Measurements from ENCODE around the gene CRYGB.
"Not testable (repeated sequence)": the region's sequence is repeated elsewhere in the genome, so short reads cannot be mapped to it uniquely, and the experiment has no call there.

The CRYGB gene

GRCh38 chr2:208128136-208128535 lies 17.8 kb downstream of the CRYGB start:
- DNase-seq: no peak
- Histone ChIP-seq H3K9ac (ENCODE audit: low read length) (no peak overlapping the region), H3K27me3 (ENCODE audit: insufficient read depth, low read length) (no peaks in the 10 kb centered on the region), H2BK12ac (ENCODE audit: low read length) (peak overlapping the region; percentile 83), H3K23ac (ENCODE audit: low read length) (no peak overlapping the region), H4K8ac (ENCODE audit: low read depth, low read length) (no peak overlapping the region), H3K4me1 (ENCODE audit: control insufficient read depth in 1 of 2, insufficient read depth in 2 of 2, low read length in 2 of 2) (peaks cover 6 to 14% of the 10 kb centered on the region in 2 experiments), H3K79me1 (ENCODE audit: low read length) (peaks cover 9% of the 10 kb centered on the region), H3K79me2 (ENCODE audit: control insufficient read depth, insufficient read depth, low read length, poor library complexity) (peaks cover 2% of the 10 kb centered on the region), H3K4ac (ENCODE audit: low read depth, low read length) (no peak overlapping the region), H2AFZ (ENCODE audit: insufficient read depth, low read length, poor library complexity) (no peak overlapping the region), H3K18ac (ENCODE audit: low read length) (no peak overlapping the region), H2BK5ac (ENCODE audit: low read depth, low read length, poor library complexity) (no peak overlapping the region), H4K91ac (ENCODE audit: low read depth, low read length) (peak overlapping the region; percentile 36), H3K9me3 (ENCODE audit: insufficient read depth, low read depth, low read length) (no peaks in the 10 kb centered on the region), H3K14ac (ENCODE audit: low read length) (no peak overlapping the region), H3K27ac (ENCODE audit: low read depth, low read length) (no peak overlapping the region), H3K36me3 (ENCODE audit: control insufficient read depth in 1 of 2, insufficient read depth in 2 of 2, low read length in 2 of 2) (no peaks in the 10 kb centered on the region), H2AK5ac (ENCODE audit: low read length) (peak overlapping the region; percentile 96), H2BK120ac (ENCODE audit: insufficient read depth, low read length, poor library complexity) (peak overlapping the region; percentile 56), H3K4me3 (ENCODE audit: low read depth, low read length) (no peak overlapping the region), H3K4me2 (ENCODE audit: low read length) (no peak overlapping the region), H4K12ac (ENCODE audit: low read depth, low read length) (no peak overlapping the region)
- WGBS (ENCODE audit: extremely low coverage, insufficient coverage, insufficient read length): no CpG with 5 or more reads among the region's 12 CpGs

GRCh38 chr2:208127090-208127489 lies 18.9 kb downstream of the CRYGB start:
- Histone ChIP-seq H2BK120ac (ENCODE audit: insufficient read depth, low read length, poor library complexity) (no peak overlapping the region), H3K9me3 (ENCODE audit: insufficient read depth, low read depth, low read length) (no peaks in the 10 kb centered on the region), H3K14ac (ENCODE audit: low read length) (no peak overlapping the region), H3K23ac (ENCODE audit: low read length) (no peak overlapping the region), H3K79me2 (ENCODE audit: control insufficient read depth, insufficient read depth, low read length, poor library complexity) (peaks cover 2% of the 10 kb centered on the region), H3K4me1 (ENCODE audit: control insufficient read depth in 1 of 2, insufficient read depth in 2 of 2, low read length in 2 of 2) (peaks cover 6 to 14% of the 10 kb centered on the region in 2 experiments), H3K27ac (ENCODE audit: low read depth, low read length) (no peak overlapping the region), H2AFZ (ENCODE audit: insufficient read depth, low read length, poor library complexity) (no peak overlapping the region), H3K36me3 (ENCODE audit: control insufficient read depth in 1 of 2, insufficient read depth in 2 of 2, low read length in 2 of 2) (no peaks in the 10 kb centered on the region), H4K8ac (ENCODE audit: low read depth, low read length) (no peak overlapping the region), H3K18ac (ENCODE audit: low read length) (no peak overlapping the region), H4K91ac (ENCODE audit: low read depth, low read length) (no peak overlapping the region), H2BK12ac (ENCODE audit: low read length) (no peak overlapping the region), H3K4ac (ENCODE audit: low read depth, low read length) (no peak overlapping the region), H2AK5ac (ENCODE audit: low read length) (no peak overlapping the region), H2BK5ac (ENCODE audit: low read depth, low read length, poor library complexity) (no peak overlapping the region), H4K12ac (ENCODE audit: low read depth, low read length) (no peak overlapping the region), H3K27me3 (ENCODE audit: insufficient read depth, low read length) (no peaks in the 10 kb centered on the region), H3K4me2 (ENCODE audit: low read length) (no peak overlapping the region), H3K9ac (ENCODE audit: low read length) (no peak overlapping the region), H3K79me1 (ENCODE audit: low read length) (peaks cover 9% of the 10 kb centered on the region), H3K4me3 (ENCODE audit: low read depth, low read length) (no peak overlapping the region)
- DNase-seq: no peak
- no CpG with 5 or more reads among the region's 4 CpGs for whole genome bisulfite sequencing (ENCODE audit: extremely low coverage, insufficient coverage, insufficient read length)

- no peaks in the 10 kb centered on the region for H3K9me3 ChIP-seq (ENCODE audit: insufficient read depth, low read depth, low read length)
- H2BK5ac ChIP-seq (ENCODE audit: low read depth, low read length, poor library complexity): no peak overlapping the region
- peaks cover 6 to 7% of the 10 kb centered on the region in 2 experiments for H3K4me1 ChIP-seq (ENCODE audit: control insufficient read depth in 1 of 2, insufficient read depth in 2 of 2, low read length in 2 of 2)
- H4K8ac ChIP-seq (ENCODE audit: low read depth, low read length): no peak overlapping the region
- H3K36me3 ChIP-seq (ENCODE audit: control insufficient read depth in 1 of 2, insufficient read depth in 2 of 2, low read length in 2 of 2): no peaks in the 10 kb centered on the region
- H3K79me2 ChIP-seq (ENCODE audit: control insufficient read depth, insufficient read depth, low read length, poor library complexity): peaks cover 2% of the 10 kb centered on the region
- no peak overlapping the region for H3K4me2 ChIP-seq (ENCODE audit: low read length)
- H2BK12ac ChIP-seq (ENCODE audit: low read length): no peak overlapping the region
- no peak overlapping the region for H3K27ac ChIP-seq (ENCODE audit: low read depth, low read length)
- no peak overlapping the region for H3K14ac ChIP-seq (ENCODE audit: low read length)
- H2AK5ac ChIP-seq (ENCODE audit: low read length): no peak overlapping the region
- no peak overlapping the region for H3K18ac ChIP-seq (ENCODE audit: low read length)
- H2BK120ac ChIP-seq (ENCODE audit: insufficient read depth, low read length, poor library complexity): no peak overlapping the region
- H2AFZ ChIP-seq (ENCODE audit: insufficient read depth, low read length, poor library complexity): no peak overlapping the region
- peaks cover 7% of the 10 kb centered on the region for H3K79me1 ChIP-seq (ENCODE audit: low read length)
- H3K9ac ChIP-seq (ENCODE audit: low read length): no peak overlapping the region
- no CpG with 5 or more reads among the region's 4 CpGs for WGBS (ENCODE audit: extremely low coverage, insufficient coverage, insufficient read length)
- no peak overlapping the region for H3K23ac ChIP-seq (ENCODE audit: low read length)
- DNase-seq: no peak
- no peak overlapping the region for H3K4ac ChIP-seq (ENCODE audit: low read depth, low read length)
- H4K91ac ChIP-seq (ENCODE audit: low read depth, low read length): no peak overlapping the region
- H3K4me3 ChIP-seq (ENCODE audit: low read depth, low read length): no peak overlapping the region
- no peak overlapping the region for H4K12ac ChIP-seq (ENCODE audit: low read depth, low read length)
- no peaks in the 10 kb centered on the region for H3K27me3 ChIP-seq (ENCODE audit: insufficient read depth, low read length)
These were observed 20.7 kb downstream of the CRYGB start for GRCh38 chr2:208125251-208125650.

- not testable (repeated sequence) for H2BK5ac ChIP-seq (ENCODE audit: low read depth, low read length, poor library complexity); H3K4me3 ChIP-seq (ENCODE audit: low read depth, low read length); H3K27ac ChIP-seq (ENCODE audit: low read depth, low read length); H3K23ac ChIP-seq (ENCODE audit: low read length); H3K27me3 ChIP-seq (ENCODE audit: insufficient read depth, low read length); H3K79me1 ChIP-seq (ENCODE audit: low read length); H3K4ac ChIP-seq (ENCODE audit: low read depth, low read length); H2BK120ac ChIP-seq (ENCODE audit: insufficient read depth, low read length, poor library complexity); H4K12ac ChIP-seq (ENCODE audit: low read depth, low read length); H3K4me1 ChIP-seq (ENCODE audit: control insufficient read depth in 1 of 2, insufficient read depth in 2 of 2, low read length in 2 of 2); H3K14ac ChIP-seq (ENCODE audit: low read length); H2AK5ac ChIP-seq (ENCODE audit: low read length); H3K9me3 ChIP-seq (ENCODE audit: insufficient read depth, low read depth, low read length); H3K36me3 ChIP-seq (ENCODE audit: control insufficient read depth in 1 of 2, insufficient read depth in 2 of 2, low read length in 2 of 2); DNase-seq; H3K18ac ChIP-seq (ENCODE audit: low read length); H2AFZ ChIP-seq (ENCODE audit: insufficient read depth, low read length, poor library complexity); H3K9ac ChIP-seq (ENCODE audit: low read length); H4K8ac ChIP-seq (ENCODE audit: low read depth, low read length); H3K79me2 ChIP-seq (ENCODE audit: control insufficient read depth, insufficient read depth, low read length, poor library complexity)
- H3K4me2 ChIP-seq (ENCODE audit: low read length): peak within 1 kb of the TSS; percentile 43
- peak within 1 kb of the TSS; percentile 11 for H4K91ac ChIP-seq (ENCODE audit: low read depth, low read length)
- WGBS (ENCODE audit: extremely low coverage, insufficient coverage, insufficient read length): no CpG with 5 or more reads among the region's 46 CpGs
- peak within 1 kb of the TSS; percentile 8 for H2BK12ac ChIP-seq (ENCODE audit: low read length)
These were observed 21.8 kb downstream of the CRYGB start, which contains the start of gene CRYGD for GRCh38 chr2:208124013-208124715. Gene CRYGD, minus strand, starts transcription at chr2:208124524. Its CDS starts 51 bp downstream, at chr2:208124473.

All from trophoblast cell (in vitro differentiated cells and primary cell).